GM19025 (cell line): Measurements from ENCODE around the gene DPAGT1.
"Not testable (repeated sequence)": the region's sequence is repeated elsewhere in the genome, so short reads cannot be mapped to it uniquely, and the experiment has no call there.

ENCODE experiments used
- ATAC-seq: cut with Tn5 transposase; IDR thresholded peaks from one replicate; pipeline ENCODE4 v1.9.1; 2021; ENCODE audit warnings: mild to moderate bottlenecking, low read depth, moderate library complexity; ENCODE audit not compliant: unreplicated experiment

Gene DPAGT1

DNA sequence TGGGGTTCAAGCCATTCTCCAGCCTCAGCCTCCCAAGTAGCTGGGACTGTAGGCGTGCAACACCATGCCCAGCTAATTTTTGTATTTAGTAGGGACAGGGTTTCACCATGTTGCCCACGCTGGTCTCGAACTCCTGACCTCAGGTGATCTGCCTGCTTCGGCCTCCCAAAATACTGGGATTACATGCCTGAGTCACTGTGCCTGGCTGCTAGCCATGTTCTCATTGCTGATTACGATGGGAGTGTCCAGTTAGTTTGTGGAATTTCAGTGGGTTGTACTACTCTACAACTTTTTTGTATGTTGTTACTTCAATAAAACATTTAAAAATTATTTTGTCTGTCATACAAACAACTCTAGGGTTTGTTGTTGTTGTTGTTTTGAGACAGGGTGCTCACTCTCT, 38.9 kb downstream of the DPAGT1 start:
- ATAC-seq: no peak

DNA sequence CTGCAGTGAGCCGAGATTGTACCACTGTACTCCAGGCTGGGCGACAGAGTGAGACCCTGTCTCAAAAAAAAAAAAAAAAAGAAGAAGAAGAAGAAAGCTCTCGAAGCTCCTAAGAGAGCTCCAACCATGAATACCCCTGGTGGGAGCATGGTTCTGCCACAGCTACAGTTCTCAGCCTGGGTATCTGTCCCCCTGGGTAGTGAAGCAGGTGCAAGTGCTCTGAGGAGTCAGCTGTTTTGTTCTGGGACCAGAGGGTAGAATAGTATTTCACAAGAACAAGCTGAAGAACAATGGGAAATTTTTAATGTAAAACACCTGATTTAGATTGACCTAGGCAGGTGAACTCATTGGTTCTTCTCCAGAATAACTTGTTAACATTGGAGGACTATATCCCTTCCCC, 40.4 kb downstream of the DPAGT1 start:
- ATAC-seq: no peak

DNA sequence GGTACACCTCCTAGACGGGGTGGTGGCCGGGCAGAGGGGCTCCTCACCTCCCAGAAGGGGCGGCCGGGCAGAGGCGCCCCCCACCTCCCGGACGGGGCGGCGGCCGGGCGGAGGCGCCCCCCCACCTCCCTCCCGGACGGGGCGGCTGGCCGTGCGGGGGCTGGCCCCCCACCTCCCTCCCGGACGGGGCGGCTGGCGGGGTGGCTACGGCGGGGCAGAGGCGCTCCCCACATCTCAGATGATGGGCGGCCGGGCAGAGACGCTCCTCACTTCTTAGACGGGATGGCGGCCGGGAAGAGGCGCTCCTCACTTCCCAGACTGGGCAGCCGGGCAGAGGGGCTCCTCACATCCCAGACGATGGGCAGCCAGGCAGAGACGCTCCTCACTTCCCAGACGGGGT, 42.5 kb downstream of the DPAGT1 start:
- not testable (repeated sequence) for ATAC-seq

DNA sequence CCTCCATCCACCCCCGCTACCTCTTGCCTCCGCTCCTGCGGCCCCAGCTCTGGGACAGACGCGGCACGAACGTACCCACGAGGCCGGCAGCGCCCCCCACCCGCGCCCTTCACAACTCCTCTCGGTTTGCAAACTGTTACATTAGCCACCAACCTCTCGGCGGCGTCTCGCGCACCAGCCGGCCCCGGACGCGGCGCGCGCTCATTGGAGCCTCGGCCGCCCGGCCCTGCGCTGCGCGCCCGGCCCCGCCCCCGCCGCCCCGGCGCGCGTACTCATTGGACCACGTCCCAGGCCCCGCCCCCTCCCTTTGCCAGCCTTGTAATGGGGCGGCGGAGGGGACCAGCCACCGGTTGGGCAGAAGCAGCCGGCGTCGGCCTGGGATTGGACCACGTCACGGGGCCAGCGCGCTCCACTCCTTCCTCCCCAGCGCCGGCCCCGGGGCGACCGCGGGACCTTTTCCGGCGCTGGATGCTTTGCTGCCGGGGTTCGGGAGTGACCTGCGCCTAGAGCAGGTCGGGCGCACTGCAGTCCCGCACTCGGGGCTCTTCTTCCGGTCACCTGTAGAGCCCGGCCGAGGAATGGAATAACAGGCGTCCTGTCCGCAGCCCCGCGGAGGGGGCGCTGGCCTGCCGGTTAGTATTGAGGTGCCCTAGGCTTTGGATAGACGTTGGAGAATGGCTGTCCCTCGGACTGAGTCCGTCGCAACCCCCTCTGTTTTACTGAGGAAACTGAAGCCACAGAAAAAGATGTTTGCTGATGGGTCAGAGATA, 44.5 kb downstream of the DPAGT1 start, which contains the start of gene HYOU1:
HYOU1 (minus strand) TSS at position 206 of the 770 bp plus-strand sequence. CDS start 1,045 bp downstream, outside the sequence.
- peak; percentile 89 for ATAC-seq

DNA sequence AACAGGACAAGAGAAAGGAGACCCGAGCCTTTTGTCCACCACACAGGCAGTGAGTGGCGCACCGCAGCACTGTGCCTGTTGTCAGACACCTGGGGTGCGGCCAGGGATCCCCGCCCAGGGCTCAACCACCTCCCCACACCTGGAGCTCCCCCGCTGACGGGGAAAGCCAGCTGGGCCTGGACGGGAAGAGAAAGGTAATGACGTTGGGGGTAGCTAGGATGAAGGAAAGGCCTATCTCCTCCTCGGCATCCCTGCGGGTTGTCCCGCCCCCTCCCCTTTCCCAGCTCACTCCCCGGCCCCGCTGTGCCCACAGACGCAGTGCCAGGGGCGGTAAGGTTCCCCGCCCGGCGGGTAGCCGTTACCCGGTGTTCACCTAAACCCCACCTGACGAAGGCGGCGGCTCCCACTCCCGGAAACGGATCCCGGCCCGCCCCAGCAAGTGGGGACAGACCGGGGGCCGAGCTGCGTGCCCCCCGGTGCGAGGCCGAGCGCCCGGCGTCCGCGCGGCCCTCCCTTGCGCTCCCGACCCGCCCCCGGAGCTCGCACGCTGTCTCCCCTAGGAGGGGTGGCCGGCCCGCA, 45.1 kb downstream of the DPAGT1 start:
- ATAC-seq: no peak

DNA sequence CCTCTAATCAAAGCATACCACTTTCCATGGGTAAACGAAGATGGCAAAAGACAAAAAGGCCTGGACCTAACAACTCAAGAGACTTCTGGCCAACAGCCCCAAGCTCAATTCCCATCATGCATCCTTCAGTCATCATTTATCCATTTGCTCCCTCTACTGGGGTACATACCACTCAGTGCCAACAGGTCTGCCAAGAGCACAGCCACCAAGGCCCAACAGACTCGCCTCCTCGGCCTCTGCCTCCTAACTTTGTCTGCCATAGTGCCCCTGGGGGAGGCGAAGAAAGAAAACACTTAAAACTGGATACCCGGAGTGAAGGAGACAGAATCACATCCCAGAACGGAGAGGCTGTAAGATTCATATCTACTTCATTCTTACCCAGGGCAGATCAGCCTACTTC, 45.8 kb downstream of the DPAGT1 start:
- ATAC-seq: no peak

DNA sequence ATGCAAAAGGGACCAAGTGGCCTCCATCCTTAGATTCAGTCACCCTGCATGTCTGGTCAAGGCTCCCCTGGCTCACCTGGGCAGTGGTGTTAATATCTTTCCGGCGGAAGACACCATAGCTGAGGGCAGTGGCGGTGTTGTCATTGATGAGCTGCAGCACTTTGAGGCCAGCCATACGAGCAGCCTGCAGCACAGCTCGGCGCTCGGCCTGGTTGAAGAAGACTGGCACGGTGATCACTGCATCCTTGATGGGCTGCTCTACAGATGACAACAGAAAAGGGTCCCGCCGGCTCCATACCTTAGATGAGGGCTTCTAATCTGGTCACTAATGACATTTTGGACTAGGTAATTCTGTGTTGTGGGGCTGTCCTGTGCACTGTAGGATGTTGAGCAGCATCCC, 47.2 kb downstream of the DPAGT1 start:
- no peak for ATAC-seq

DNA sequence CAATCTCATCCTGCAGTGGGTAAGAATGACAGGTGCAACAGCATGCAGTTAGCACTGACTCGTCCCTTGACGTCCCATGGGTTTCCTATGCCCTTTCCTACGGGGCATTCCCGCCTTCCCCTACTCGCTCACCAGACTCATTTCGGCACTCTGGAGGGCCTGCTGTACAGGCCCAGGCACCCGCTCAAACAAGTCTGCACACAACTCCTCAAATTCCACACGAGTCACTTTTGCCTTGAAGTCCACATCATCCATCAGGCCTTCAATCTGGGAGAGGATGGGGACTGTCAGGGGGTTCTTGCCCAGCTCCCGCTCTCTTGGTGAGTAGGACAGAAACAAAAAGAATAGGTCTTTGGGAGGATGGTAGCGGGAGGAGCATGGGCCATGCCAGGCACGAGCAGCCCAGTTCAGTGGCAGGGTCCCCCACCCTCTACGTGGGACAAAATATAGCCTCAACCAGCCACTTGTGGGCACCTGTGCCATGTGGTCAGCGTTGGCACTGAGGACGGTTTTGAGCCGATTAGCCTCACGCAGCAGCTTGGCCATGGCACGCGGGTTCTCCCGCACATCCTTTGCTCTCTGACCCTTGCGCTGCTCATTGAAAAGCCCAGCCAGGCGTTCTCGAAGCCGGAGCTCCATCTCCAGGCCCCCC, 49.4 kb downstream of the DPAGT1 start:
- ATAC-seq: no peak

DNA sequence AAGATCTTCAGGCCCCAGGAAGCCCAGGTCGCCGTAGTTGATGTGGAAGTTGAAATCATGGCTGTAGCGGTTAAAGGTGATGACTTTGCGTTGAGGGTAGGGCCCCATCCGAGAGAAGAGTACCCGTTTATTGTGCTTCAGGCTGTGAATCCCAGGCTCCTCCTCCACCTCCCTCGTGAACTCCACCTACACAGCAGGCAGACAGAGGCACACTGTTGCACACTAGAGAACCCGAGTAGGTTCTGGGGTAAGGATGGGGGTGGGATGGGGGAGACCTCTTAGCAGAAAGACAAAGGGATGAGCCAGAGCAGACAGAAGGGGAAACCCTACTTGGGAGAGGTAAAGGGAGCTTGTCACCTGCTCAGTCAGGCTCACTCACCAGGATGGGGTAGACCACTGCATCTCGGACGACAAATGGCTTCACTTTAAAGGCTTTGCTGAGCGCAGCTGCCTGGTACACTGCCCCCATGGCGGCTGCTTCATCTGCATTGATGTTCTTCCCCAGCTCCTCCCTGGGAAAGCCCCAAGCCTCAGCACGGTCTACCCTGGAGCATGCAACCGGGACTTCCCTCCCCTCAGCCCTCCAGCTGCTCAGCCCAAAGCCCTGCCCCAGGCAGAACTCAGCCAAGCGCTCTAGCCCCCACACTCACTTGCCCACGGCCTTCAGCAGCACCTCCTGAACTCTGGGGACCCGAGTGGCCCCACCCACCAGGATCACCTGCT, 50.1 kb downstream of the DPAGT1 start:
- peak; percentile 68 for ATAC-seq

DNA sequence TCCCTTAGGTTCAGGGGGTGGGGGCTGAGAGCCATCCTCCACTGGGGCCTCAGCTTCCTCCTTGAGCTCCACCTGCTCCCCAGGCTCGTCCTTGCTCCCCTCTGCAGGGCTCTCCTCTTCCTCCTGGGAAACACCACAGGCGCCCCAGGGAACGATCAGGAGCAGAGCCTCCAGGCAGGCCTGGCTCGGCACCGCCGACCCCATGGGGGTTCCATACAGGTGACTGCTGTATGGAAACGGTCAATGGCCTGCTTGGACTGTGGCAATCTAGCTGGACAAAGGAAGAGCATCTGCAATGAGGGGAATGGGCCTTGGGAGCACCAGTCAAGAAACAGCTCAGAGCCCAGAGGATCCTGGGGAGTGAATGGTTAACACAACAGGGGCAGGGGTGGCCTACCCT, 52.6 kb downstream of the DPAGT1 start:
- no peak for ATAC-seq

DNA sequence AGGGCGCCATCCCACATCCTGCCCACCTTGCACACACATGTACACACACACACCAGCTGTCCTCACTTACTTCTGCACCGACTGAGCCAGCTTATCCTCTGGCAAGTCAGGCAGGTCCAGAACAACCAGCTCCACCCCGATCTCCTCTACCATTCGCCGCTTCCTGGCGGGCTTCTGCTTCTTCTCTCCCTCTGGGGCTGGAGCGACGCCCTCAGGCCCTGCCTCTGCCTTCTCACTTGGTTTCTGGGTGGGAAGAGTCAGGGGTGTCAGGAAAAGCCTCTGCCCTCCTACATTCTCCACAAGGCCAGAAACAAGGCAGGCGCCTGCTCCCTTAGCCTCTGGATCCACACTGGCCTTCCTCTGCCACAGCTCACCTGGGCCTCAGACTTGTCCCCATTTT, 53.0 kb downstream of the DPAGT1 start:
- ATAC-seq: no peak

DNA sequence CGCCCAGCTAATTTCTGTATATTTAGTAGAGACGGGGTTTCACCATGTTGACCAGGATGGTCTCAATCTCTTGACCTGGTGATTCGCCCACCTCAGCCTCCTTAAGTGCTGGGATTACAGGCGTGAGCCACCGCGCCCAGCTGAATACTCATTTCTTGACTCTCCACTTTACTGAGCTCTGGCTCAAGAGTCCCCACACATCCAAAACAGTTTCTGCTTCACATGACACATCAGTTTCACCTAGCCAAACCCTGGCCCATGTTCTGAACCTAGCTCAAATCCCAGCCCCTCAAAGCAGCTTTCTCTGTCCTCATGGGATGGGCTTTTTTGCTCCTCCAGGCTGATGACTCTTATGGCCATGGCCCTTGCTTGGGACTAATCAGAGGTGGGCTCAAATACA, 54.4 kb downstream of the DPAGT1 start:
- no peak for ATAC-seq
